Neural progenitor cell (in vitro differentiated cells): Measurements from ENCODE around the gene WRAP53. TPM values are rescaled to one million over a fixed set of nuclear protein-coding genes. Genes with fewer than 3 reads are reported as not detected.

Experiments
- DNase-seq: peaks from one replicate; pipeline ENCODE4 v3.0.0-alpha.2; 2016; ENCODE audit warnings: low spot score
- H2AFZ ChIP-seq: fragments of 200-600 bp; sonication (generic); replicated peaks from 2 replicates; pipeline ENCODE4 v1.6.1; 2016; ENCODE audit warnings: antibody characterized with exemption
- H3F3A ChIP-seq: fragments of 200-600 bp; sonication (generic); 2 replicates; pipeline ENCODE4 v1.6.1; 2016; ENCODE audit warnings: antibody characterized with exemption, low read depth
- H3K27ac ChIP-seq: fragments of 200-600 bp; sonication (generic); 2 replicates; pipeline ENCODE4 v1.5.1; 2016; ENCODE audit warnings: mild to moderate bottlenecking
- H3K27me3 ChIP-seq: fragments of 200-600 bp; sonication (generic); 2 replicates; pipeline ENCODE4 v1.6.1; 2016; ENCODE audit warnings: mild to moderate bottlenecking, moderate library complexity
- H3K36me3 ChIP-seq: fragments of 200-600 bp; sonication (generic); 2 replicates; pipeline ENCODE4 v1.5.1; 2016
- H3K4me1 ChIP-seq: fragments of 200-600 bp; sonication (generic); 2 replicates; pipeline ENCODE4 v1.6.1; 2016; ENCODE audit warnings: mixed run types
- H3K4me2 ChIP-seq: fragments of 200-600 bp; sonication (generic); 2 replicates; pipeline ENCODE4 v1.6.1; 2016
- H3K4me3 ChIP-seq: fragments of 200-600 bp; sonication (generic); 2 replicates; pipeline ENCODE4 v1.5.1; 2016
- H3K79me2 ChIP-seq: fragments of 200-600 bp; sonication (generic); 2 replicates; pipeline ENCODE4 v1.6.1; 2016; ENCODE audit warnings: low read depth
- H3K9ac ChIP-seq: fragments of 200-600 bp; sonication (generic); 2 replicates; pipeline ENCODE4 v1.6.1; 2016
- H3K9me3 ChIP-seq: fragments of 200-600 bp; sonication (generic); 2 replicates; pipeline ENCODE4 v1.5.1; 2016; ENCODE audit warnings: low read depth
- H4K20me1 ChIP-seq: fragments of 200-600 bp; sonication (generic); 2 replicates; pipeline ENCODE4 v1.6.1; 2016; ENCODE audit warnings: low read depth
- H3K27ac Mint-ChIP-seq: 3 replicates; pipeline ENCODE4 v1.8.0; 2021; ENCODE audit warnings: mixed read lengths
- H3K27me3 Mint-ChIP-seq: 2 replicates; pipeline ENCODE4 v1.8.0; 2022; ENCODE audit warnings: low read depth, mild to moderate bottlenecking, inconsistent platforms, moderate library complexity, mixed read lengths; ENCODE audit not compliant: insufficient read depth
- H3K36me3 Mint-ChIP-seq: 3 replicates; pipeline ENCODE4 v1.8.0; 2021; ENCODE audit warnings: mixed read lengths
- H3K4me1 Mint-ChIP-seq: 3 replicates; pipeline ENCODE4 v1.8.0; 2021; ENCODE audit warnings: mixed read lengths
- H3K4me3 Mint-ChIP-seq: 3 replicates; pipeline ENCODE4 v1.8.0; 2021; ENCODE audit warnings: mild to moderate bottlenecking, moderate library complexity, mixed read lengths
- H3K9me3 Mint-ChIP-seq: 3 replicates; pipeline ENCODE4 v1.8.0; 2020; ENCODE audit warnings: mixed read lengths
- CTCF ChIP-seq: fragments of 200-600 bp; sonication (generic); IDR thresholded peaks from 2 replicates; pipeline ENCODE4 v1.5.1; 2017; ENCODE audit warnings: antibody characterized with exemption, mild to moderate bottlenecking
- EZH2 ChIP-seq: fragments of 200-600 bp; sonication (generic); IDR thresholded peaks from 2 replicates; pipeline ENCODE4 v1.6.1; 2017; ENCODE audit warnings: antibody characterized with exemption, mild to moderate bottlenecking, moderate library complexity
- EZH2phosphoT487 ChIP-seq: fragments of 200-600 bp; sonication (generic); IDR thresholded peaks from 2 replicates; pipeline ENCODE4 v1.6.1; 2017; ENCODE audit warnings: antibody characterized with exemption
- total RNA-seq: library from RNA; depleted of rRNA; stranded (reverse); fragments of >200 nt; gene quantifications from 2 replicates; pipeline ENCODE4 v1.2.3, GENCODE V29; 2015; ENCODE audit warnings: low replicate concordance

WRAP53 gene
- total RNA-seq, 1 donor from 2014 or later: 12.6 TPM

DNA sequence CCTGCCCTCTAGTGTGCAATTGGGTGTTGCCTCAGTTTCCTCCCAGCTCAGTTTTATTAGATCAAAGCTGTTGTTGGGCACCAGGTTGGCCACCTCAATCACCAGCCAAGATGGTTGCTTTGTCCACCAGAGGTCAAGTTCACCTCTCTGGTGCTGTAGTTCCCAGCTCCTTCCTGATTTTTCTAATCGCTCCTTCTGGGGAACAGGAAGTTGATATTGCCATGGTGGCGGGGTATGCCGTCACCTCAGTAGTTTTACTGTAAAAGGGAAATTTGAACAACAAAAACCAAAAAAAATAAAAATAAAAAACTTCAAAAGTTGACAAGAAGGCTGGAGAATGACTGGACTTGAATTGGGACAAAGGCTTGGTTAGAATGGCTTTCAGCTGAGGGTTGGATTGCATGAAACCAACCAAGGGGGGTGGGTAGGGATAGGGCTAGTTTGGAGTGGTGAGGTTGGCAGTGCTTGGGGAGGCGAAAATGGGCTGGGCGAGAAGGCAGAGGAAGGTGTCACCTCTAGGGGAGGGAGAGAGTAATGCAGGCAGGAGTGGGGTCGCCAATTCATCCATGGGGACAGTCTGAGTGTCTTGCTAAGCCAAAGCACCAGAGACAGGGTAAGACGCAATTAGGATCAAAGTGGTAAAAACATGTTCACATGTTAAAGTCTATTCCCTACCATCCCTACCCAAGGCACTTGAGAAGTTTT lies 22.9 kb downstream of the WRAP53 start:
- Mint-ChIP-seq H3K9me3 (no peaks in the 10 kb centered on the region), H3K36me3 (peaks cover 22% of the 10 kb centered on the region), H3K4me3 (peak overlapping the region; percentile 76), H3K27ac (peak overlapping the region; percentile 38), H3K27me3 (peaks cover 13% of the 10 kb centered on the region), H3K4me1 (peaks cover 82% of the 10 kb centered on the region)
- TF ChIP-seq CTCF (peak; percentile 48), EZH2phosphoT487 (no peak), EZH2 (no peak)
- Histone ChIP-seq H3K4me3 (no peak overlapping the region), H3K4me1 (peaks cover 32% of the 10 kb centered on the region), H2AFZ (no peak overlapping the region), H3K9me3 (no peaks in the 10 kb centered on the region), H3K79me2 (peaks cover 4% of the 10 kb centered on the region), H3K36me3 (no peaks in the 10 kb centered on the region), H3K9ac (no peak overlapping the region), H3K27me3 (peaks cover 7% of the 10 kb centered on the region), H3F3A (peaks cover 26% of the 10 kb centered on the region), H4K20me1 (peaks cover 27% of the 10 kb centered on the region), H3K27ac (no peak overlapping the region), H3K4me2 (peak overlapping the region; percentile 60)
- DNase-seq: peak; percentile 54

GRCh38 chr17:7712111-7712771 lies 24.0 kb downstream of the WRAP53 start:
- no peaks in the 10 kb centered on the region for H3K9me3 Mint-ChIP-seq
- peak overlapping the region; percentile 76 for H3K4me3 Mint-ChIP-seq
- peaks cover 80% of the 10 kb centered on the region for H3K4me1 Mint-ChIP-seq
- H3K9ac ChIP-seq: no peak overlapping the region
- peak overlapping the region; percentile 93 for H3K27ac Mint-ChIP-seq
- DNase-seq: peak; percentile 77
- no peaks in the 10 kb centered on the region for H3K36me3 ChIP-seq
- H3K4me1 ChIP-seq: peaks cover 34% of the 10 kb centered on the region
- peaks cover 7% of the 10 kb centered on the region for H3K27me3 ChIP-seq
- peaks cover 18% of the 10 kb centered on the region for H4K20me1 ChIP-seq
- H3K27me3 Mint-ChIP-seq: peaks cover 13% of the 10 kb centered on the region
- no peaks in the 10 kb centered on the region for H3K9me3 ChIP-seq
- peaks cover 22% of the 10 kb centered on the region for H3F3A ChIP-seq
- peaks cover 22% of the 10 kb centered on the region for H3K36me3 Mint-ChIP-seq
- no peak overlapping the region for H2AFZ ChIP-seq
- H3K4me3 ChIP-seq: no peak overlapping the region
- H3K79me2 ChIP-seq: no peaks in the 10 kb centered on the region
- peak overlapping the region; percentile 60 for H3K4me2 ChIP-seq
- H3K27ac ChIP-seq: no peak overlapping the region
- no peak for TF ChIP-seq CTCF
- TF ChIP-seq EZH2phosphoT487: no peak
- no peak for TF ChIP-seq EZH2

GRCh38 chr17:7713782-7714181 lies 25.5 kb downstream of the WRAP53 start:
- H3K27ac ChIP-seq: no peak overlapping the region
- H3K36me3 ChIP-seq: no peaks in the 10 kb centered on the region
- no peak for TF ChIP-seq CTCF
- no peak for TF ChIP-seq EZH2
- no peak for TF ChIP-seq EZH2phosphoT487
- Mint-ChIP-seq H3K27ac (peak overlapping the region; percentile 97), H3K4me1 (peaks cover 82% of the 10 kb centered on the region), H3K27me3 (peaks cover 14% of the 10 kb centered on the region), H3K9me3 (no peaks in the 10 kb centered on the region), H3K36me3 (peaks cover 18% of the 10 kb centered on the region), H3K4me3 (peak overlapping the region; percentile 67)
- peaks cover 40% of the 10 kb centered on the region for H3K4me1 ChIP-seq
- H4K20me1 ChIP-seq: peaks cover 15% of the 10 kb centered on the region
- H3K27me3 ChIP-seq: peaks cover 18% of the 10 kb centered on the region
- H3F3A ChIP-seq: peaks cover 28% of the 10 kb centered on the region
- H3K79me2 ChIP-seq: no peaks in the 10 kb centered on the region
- no peak for DNase-seq
- no peak overlapping the region for H3K9ac ChIP-seq
- H3K4me3 ChIP-seq: no peak overlapping the region
- no peak overlapping the region for H2AFZ ChIP-seq
- no peak overlapping the region for H3K4me2 ChIP-seq
- no peaks in the 10 kb centered on the region for H3K9me3 ChIP-seq
